Neutrophil (primary cell): Measurements from ENCODE around the gene AGAP1.

ENCODE experiments used
- H3K27ac ChIP-seq: fragments of 200-600 bp; sonication (generic); 2 replicates; pipeline ENCODE4 v1.5.1; 2016; ENCODE audit warnings: mild to moderate bottlenecking, moderate library complexity
- H3K27me3 ChIP-seq: fragments of 200-600 bp; sonication (generic); 2 replicates; pipeline ENCODE4 v1.6.0; 2016; ENCODE audit warnings: mild to moderate bottlenecking
- H3K36me3 ChIP-seq: fragments of 200-600 bp; sonication (generic); 2 replicates; pipeline ENCODE4 v1.5.1; 2017
- H3K4me1 ChIP-seq, 2 experiments: fragments of 200-600 bp in 1 of 2; sonication (generic) in 1 of 2; 1 replicate in 1 of 2; 2 replicates in 1 of 2; pipeline versions ENCODE4 v1.5.1 to v1.6.1; 2013 to 2016; ENCODE audit warnings: low read depth in 1 of 2, low read length in 1 of 2, mild to moderate bottlenecking in 1 of 2, moderate library complexity in 1 of 2; ENCODE audit not compliant: control insufficient read depth in 1 of 2, insufficient read depth in 1 of 2
- H3K4me3 ChIP-seq, 2 experiments: fragments of 200-600 bp in 1 of 2; sonication (generic) in 1 of 2; 1 replicate in 1 of 2; 2 replicates in 1 of 2; pipeline ENCODE4 v1.5.1; 2013 to 2016; ENCODE audit warnings: low read depth in 1 of 2, low read length in 1 of 2, mild to moderate bottlenecking in 1 of 2, moderate library complexity in 1 of 2
- H3K9me3 ChIP-seq: fragments of 200-600 bp; sonication (generic); 2 replicates; pipeline ENCODE4 v1.5.1; 2016
- TF ChIP-seq, protein P1 (sequence below): fragments of 200-600 bp; sonication (generic); IDR thresholded peaks from 2 replicates; pipeline ENCODE4 v1.5.1; 2016; ENCODE audit warnings: antibody characterized with exemption

AGAP1 gene

DNA sequence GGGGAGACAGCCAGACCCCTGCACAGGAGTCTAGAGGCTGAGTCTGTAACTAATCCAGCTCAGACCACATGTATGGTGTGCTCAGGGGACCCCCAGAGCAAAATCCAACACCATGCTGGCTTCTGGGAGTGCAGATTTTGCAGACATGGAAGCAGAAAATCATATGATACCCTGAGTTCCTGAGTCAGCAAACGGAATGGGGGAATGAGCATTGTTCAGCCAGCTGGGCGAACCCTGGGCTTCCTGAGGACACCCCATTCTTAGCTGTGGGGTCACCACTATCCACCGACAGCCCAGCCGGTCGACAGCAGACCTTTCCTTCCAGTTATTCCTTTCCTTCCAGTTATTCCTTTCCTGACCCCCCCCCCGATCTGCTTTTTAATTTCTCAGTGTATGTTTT, 351.4 kb downstream of the AGAP1 start:
- no peaks in the 10 kb centered on the region for H3K27me3 ChIP-seq
- H3K9me3 ChIP-seq: no peaks in the 10 kb centered on the region
- H3K4me3 ChIP-seq: no peak overlapping the region
- H3K27ac ChIP-seq: no peak overlapping the region
- H3K36me3 ChIP-seq: no peaks in the 10 kb centered on the region
- H3K4me1 ChIP-seq: no peaks in the 10 kb centered on the region
- TF ChIP-seq, protein P1, sequence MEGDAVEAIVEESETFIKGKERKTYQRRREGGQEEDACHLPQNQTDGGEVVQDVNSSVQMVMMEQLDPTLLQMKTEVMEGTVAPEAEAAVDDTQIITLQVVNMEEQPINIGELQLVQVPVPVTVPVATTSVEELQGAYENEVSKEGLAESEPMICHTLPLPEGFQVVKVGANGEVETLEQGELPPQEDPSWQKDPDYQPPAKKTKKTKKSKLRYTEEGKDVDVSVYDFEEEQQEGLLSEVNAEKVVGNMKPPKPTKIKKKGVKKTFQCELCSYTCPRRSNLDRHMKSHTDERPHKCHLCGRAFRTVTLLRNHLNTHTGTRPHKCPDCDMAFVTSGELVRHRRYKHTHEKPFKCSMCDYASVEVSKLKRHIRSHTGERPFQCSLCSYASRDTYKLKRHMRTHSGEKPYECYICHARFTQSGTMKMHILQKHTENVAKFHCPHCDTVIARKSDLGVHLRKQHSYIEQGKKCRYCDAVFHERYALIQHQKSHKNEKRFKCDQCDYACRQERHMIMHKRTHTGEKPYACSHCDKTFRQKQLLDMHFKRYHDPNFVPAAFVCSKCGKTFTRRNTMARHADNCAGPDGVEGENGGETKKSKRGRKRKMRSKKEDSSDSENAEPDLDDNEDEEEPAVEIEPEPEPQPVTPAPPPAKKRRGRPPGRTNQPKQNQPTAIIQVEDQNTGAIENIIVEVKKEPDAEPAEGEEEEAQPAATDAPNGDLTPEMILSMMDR: no peak

DNA sequence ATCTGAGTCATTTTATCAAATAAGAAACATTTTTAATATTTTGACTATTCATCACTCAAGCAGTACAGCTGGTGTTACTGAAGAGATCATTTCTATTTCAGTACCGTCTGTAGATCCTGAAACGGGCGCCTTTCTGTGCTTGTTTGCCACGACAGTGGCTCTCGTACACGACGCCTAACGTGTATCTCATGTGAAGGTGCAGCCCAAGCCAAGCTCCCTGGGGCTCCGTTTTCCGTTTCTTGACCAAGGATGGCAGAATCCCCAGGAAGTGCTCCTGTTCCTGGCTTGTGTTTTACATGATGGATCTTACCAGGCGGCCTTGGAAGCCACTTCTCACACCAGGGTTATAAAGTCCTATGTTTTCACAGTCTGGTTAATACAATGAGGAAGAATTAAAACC, 353.7 kb downstream of the AGAP1 start:
- Histone ChIP-seq H3K9me3 (no peaks in the 10 kb centered on the region), H3K36me3 (no peaks in the 10 kb centered on the region), H3K27ac (no peak overlapping the region), H3K27me3 (no peaks in the 10 kb centered on the region), H3K4me3 (no peak overlapping the region), H3K4me1 (no peaks in the 10 kb centered on the region)
- TF ChIP-seq, protein P1: no peak

DNA sequence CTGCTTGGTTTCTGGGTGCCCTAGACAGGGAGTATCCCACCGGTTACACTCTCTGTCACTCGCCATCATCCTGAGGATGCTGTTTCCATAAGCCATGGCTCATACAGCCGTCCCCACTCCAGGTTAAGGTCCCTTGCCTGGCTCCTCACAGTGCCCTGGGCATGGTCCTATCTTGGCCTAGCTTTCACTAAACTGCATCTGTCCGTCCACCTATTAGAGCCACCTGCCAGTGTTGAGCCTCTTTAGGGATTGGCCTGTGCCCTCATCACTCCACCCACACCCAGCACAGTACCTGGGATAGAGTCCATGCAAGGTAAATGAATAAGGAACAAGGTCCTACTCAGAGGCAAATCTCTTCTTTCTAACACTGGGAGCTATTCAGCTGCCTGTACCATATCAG, 354.2 kb downstream of the AGAP1 start:
- TF ChIP-seq, protein P1: no peak
- H3K27ac ChIP-seq: no peak overlapping the region
- no peaks in the 10 kb centered on the region for H3K4me1 ChIP-seq
- H3K4me3 ChIP-seq: no peak overlapping the region
- no peaks in the 10 kb centered on the region for H3K27me3 ChIP-seq
- H3K36me3 ChIP-seq: no peaks in the 10 kb centered on the region
- no peaks in the 10 kb centered on the region for H3K9me3 ChIP-seq

DNA sequence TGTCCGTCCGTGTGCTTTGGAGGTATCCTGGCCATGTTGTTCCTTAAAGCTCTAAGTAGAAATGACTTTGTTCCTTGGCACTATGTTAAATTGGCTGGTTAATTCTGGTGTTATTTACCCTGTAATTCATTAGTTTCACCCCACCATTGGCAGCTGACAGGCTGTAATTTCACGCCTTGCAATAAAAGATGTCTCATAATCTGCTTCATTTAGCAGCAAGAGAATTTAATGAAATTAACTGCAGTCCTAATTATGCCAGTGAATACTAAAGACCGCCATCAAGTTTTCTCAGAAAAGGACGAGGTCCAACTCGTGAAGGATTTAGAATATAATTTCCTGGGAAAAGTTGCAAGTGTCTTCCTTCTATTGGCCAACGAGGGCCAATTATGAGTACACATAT, 355.1 kb downstream of the AGAP1 start:
- Histone ChIP-seq H3K36me3 (no peaks in the 10 kb centered on the region), H3K27ac (no peak overlapping the region)

DNA sequence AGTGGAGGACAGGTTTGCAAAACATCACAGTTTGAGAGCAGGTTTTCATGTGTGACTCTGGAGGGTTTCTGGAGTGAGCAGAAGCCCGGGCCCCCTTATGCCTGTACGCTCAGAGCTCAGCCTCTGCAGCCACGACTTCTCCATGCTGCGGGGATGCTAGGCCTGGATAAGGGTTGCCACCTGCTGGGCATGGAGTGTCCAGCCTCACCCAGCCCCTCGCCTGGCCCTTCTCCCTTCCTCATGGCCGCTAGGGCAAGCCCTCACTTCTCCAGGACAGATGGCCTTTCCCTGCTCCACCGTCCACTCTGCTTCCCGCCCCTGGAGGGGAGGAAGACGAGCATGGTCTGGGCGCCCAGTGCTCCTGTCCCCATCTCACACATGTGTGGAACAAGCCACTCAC, 355.6 kb downstream of the AGAP1 start:
- Histone ChIP-seq H3K4me1 (no peaks in the 10 kb centered on the region), H3K27me3 (no peaks in the 10 kb centered on the region), H3K36me3 (no peaks in the 10 kb centered on the region), H3K9me3 (no peaks in the 10 kb centered on the region), H3K4me3 (no peak overlapping the region), H3K27ac (no peak overlapping the region)
- TF ChIP-seq, protein P1: no peak

More for the DNA sequence above, 355.1 kb downstream of the AGAP1 start:
- H3K9me3 ChIP-seq: no peaks in the 10 kb centered on the region
- no peak overlapping the region for H3K4me3 ChIP-seq
- no peaks in the 10 kb centered on the region for H3K4me1 ChIP-seq
- H3K27me3 ChIP-seq: no peaks in the 10 kb centered on the region
- TF ChIP-seq, protein P1: no peak

DNA sequence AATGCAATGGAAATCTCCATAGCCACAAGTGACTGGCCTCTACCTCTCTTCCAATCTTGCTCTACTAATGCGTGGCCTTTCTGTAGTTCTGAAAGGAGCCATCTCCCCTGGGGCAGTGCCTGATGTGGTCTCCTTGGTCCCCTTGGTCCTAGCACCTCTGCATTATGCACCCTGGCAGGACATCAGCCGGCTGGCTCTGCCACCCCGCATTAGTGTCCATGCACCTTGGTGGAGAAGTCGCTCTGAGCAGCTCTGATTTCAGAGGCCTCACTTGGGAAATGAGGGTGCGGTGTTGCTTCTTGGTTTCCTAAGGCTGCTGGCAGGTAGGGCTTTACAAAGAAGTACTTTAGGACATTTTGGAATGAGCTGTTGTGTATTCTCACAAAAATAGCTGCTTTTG, 356.4 kb downstream of the AGAP1 start:
- H3K4me1 ChIP-seq: no peaks in the 10 kb centered on the region
- no peaks in the 10 kb centered on the region for H3K36me3 ChIP-seq
- H3K9me3 ChIP-seq: no peaks in the 10 kb centered on the region
- TF ChIP-seq, protein P1: no peak
- H3K27me3 ChIP-seq: no peaks in the 10 kb centered on the region
- no peak overlapping the region for H3K4me3 ChIP-seq
- no peak overlapping the region for H3K27ac ChIP-seq
